ENCODE data around the gene CHD6. TPM values are rescaled to one million over a fixed set of nuclear protein-coding genes. Genes with fewer than 3 reads are reported as not detected.

CHD6 gene
- total RNA-seq, 6 donors from 2014 or later: 25.4 to 62.9 (median 35.3) TPM

DNA sequence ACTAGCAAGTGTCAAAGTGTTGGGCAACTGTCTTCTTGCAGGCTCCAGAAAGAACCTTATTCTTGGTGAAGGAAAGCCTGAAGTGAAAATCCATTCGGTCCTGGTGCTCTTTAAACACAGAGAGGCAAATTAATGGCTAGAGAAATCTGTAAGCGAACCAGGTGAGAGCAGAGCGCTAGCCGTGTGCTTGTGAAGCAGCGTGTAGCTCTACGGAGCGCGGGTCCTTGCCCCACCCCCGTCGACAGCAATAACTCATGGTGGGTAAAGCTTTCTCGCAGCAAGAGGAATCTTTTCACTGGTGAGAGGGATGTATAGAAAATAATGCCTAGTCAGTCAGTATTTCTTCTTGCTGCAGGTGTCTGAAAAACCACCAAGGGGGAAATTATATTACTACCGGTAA, 214.6 kb downstream of the CHD6 start:
- DNase-seq: no peak
- Histone ChIP-seq H3K27ac (no peak overlapping the region), H3K4me3 (no peak overlapping the region), H3K9me3 (no peaks in the 10 kb centered on the region), H3K4me1 (peaks cover 0 to 8% (median 3%) of the 10 kb centered on the region in 4 donors), H3K27me3 (no peaks in the 10 kb centered on the region), H3K36me3 (peaks cover 4 to 67% (median 40%) of the 10 kb centered on the region in 4 donors)
- WGBS, 2 donors: 89 to 91% methylated on average over 12 of the region's 12 CpGs
- no peak for TF ChIP-seq EP300 (IDR thresholded peaks at IDR 0.05)
- TF ChIP-seq POLR2AphosphoS5 (IDR thresholded peaks at IDR 0.05): no peak
- no peak for TF ChIP-seq POLR2A (IDR thresholded peaks at IDR 0.05)
- TF ChIP-seq, protein P1, sequence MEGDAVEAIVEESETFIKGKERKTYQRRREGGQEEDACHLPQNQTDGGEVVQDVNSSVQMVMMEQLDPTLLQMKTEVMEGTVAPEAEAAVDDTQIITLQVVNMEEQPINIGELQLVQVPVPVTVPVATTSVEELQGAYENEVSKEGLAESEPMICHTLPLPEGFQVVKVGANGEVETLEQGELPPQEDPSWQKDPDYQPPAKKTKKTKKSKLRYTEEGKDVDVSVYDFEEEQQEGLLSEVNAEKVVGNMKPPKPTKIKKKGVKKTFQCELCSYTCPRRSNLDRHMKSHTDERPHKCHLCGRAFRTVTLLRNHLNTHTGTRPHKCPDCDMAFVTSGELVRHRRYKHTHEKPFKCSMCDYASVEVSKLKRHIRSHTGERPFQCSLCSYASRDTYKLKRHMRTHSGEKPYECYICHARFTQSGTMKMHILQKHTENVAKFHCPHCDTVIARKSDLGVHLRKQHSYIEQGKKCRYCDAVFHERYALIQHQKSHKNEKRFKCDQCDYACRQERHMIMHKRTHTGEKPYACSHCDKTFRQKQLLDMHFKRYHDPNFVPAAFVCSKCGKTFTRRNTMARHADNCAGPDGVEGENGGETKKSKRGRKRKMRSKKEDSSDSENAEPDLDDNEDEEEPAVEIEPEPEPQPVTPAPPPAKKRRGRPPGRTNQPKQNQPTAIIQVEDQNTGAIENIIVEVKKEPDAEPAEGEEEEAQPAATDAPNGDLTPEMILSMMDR (IDR thresholded peaks at IDR 0.05): no peak
- no peak for ATAC-seq (ENCODE audit: low FRiP score in 2 of 2)

DNA sequence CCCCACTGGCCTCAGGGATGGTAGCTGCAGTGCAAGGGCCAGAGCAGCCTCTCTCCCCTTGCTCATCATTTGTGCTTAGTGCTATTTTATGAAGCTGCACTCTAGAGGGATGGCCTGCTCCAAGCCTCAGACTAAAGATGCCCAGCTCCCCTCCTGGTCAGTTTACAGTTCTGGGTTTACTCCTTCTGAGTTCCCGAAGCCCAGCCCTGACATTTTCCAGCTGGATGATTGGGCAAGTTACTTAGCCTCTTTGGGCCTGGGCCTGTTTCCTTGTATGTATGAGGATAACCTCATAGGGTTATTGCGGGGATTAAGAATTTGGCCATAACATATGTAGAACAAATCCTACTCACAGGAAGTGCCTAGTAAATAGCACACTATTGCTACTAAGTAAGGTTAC, 219.8 kb downstream of the CHD6 start:
- 85% methylated on average over 2 of the region's 2 CpGs for WGBS, 2 donors
- H3K9me3 ChIP-seq: no peaks in the 10 kb centered on the region
- ATAC-seq (ENCODE audit: low FRiP score in 2 of 2): no peak
- DNase-seq: no peak
- TF ChIP-seq POLR2A (IDR thresholded peaks at IDR 0.05): no peak
- no peak for TF ChIP-seq POLR2AphosphoS5 (IDR thresholded peaks at IDR 0.05)
- no peak for TF ChIP-seq EP300 (IDR thresholded peaks at IDR 0.05)
- TF ChIP-seq, protein P1 (IDR thresholded peaks at IDR 0.05): no peak
- H3K27me3 ChIP-seq: no peaks in the 10 kb centered on the region
- H3K36me3 ChIP-seq: peaks cover 0 to 15% (median under 1%) of the 10 kb centered on the region in 4 donors
- no peak overlapping the region for H3K4me3 ChIP-seq
- peaks cover 0 to 2% (median 0%) of the 10 kb centered on the region in 4 donors for H3K4me1 ChIP-seq
- no peak overlapping the region for H3K27ac ChIP-seq

DNA sequence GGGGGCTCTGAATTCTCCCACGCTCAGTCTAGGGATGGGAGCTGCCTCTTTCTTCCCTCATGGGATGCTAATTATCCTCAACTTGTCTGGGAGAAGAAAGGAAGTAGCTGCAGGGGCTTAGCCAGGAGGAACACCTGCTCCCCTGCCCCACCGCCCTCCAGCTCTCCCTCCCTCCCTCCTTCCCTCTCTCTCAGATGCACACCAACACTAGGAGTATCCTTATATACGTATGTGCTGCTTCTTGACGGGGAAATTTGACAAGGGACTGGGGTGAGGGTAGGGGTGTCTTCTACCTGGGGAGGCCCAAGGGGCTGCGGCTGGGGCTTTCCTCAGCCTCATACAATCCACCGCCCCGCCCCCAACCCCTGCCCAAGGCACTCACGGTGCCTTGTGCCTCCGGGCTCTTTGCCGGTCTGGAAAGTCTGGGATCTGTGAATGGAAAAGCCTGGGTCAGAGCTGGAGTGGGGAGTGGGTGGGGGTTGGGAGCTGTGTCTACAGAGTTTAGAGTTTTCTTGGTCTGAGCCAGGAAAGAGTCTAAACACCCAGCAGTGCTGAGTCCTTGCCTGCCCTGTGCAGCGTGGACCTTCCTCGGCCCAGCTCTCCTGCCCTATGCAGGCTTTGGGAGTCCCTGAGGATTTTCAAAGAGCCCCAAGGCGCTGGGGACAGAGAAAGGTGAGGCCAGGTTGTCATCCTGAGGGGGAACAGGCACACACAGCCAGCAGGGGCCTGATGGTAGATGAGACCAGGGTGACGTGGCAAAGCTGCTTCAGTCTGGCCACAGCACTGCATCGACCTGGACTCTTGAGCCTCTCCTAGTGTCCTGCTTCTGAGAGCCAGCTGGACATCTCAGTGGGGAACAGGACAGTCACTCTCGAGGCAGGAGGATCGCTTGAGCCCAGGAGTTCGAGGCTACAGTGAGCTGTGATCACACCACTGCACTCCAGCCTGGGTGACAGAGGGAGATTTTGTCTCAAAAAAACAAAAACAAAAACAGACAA, 222.2 kb downstream of the CHD6 start:
- 64 to 79% methylated on average over 13 to 18 of the region's 18 CpGs for WGBS, 2 donors
- TF ChIP-seq POLR2AphosphoS5 (IDR thresholded peaks at IDR 0.05) (no peak), EP300 (IDR thresholded peaks at IDR 0.05) (no peak), POLR2A (IDR thresholded peaks at IDR 0.05) (no peak)
- no peaks in the 10 kb centered on the region for H3K27me3 ChIP-seq
- H3K4me3 ChIP-seq: no peak overlapping the region
- no peaks in the 10 kb centered on the region for H3K36me3 ChIP-seq
- peaks cover 0 to 10% (median 0%) of the 10 kb centered on the region in 4 donors for H3K4me1 ChIP-seq
- no peak overlapping the region for H3K27ac ChIP-seq
- DNase-seq (no peak), ATAC-seq (ENCODE audit: low FRiP score in 2 of 2) (peak in 1 of 2 donors; percentile 16)
- H3K9me3 ChIP-seq: no peaks in the 10 kb centered on the region

DNA sequence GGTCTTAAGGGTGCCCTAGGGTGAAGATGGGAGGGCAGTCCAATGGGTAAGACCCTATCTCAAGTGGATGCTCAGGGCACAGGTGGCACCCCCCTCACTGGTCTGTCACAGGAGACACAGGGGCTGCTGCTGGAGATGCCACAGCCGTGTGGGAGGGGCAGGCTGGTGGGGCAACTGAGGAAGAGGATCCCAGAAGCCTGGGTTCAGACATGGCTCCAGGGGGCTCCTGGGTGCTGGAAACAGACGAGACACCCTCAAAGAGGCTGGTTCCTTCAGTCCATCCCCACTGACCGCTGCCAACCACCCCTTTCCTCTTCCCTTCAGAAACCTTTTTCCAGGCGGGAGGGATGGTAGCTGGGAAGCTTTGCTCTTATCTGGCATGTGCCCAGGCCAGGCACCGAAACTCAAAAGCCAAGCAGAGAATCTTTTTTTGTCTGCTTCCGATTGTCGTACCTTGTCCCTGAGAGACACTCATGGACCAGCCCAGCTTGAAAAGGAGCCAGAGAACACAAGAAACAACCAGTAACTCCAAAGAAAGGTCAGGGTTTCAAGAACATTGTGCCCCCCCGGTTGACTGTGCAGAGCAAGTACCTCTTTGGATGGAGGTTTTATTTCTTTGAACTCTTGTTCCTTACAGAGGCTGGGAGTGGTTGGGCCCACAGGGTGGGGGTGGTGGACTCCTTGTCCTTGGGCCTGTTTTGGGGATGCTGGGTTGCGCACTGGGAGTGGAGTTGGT, 223.1 kb downstream of the CHD6 start:
- Histone ChIP-seq H3K36me3 (no peaks in the 10 kb centered on the region), H3K4me3 (no peak overlapping the region), H3K27me3 (no peaks in the 10 kb centered on the region), H3K4me1 (peaks cover 0 to 10% (median 0%) of the 10 kb centered on the region in 4 donors), H3K27ac (no peak overlapping the region), H3K9me3 (no peaks in the 10 kb centered on the region)
- DNase-seq: no peak
- 79 to 80% methylated on average over 7 to 9 of the region's 9 CpGs for WGBS, 2 donors
- peak in 1 of 2 donors; percentile 23 for ATAC-seq (ENCODE audit: low FRiP score in 2 of 2)
- TF ChIP-seq EP300 (IDR thresholded peaks at IDR 0.05) (no peak), POLR2A (IDR thresholded peaks at IDR 0.05) (no peak), POLR2AphosphoS5 (IDR thresholded peaks at IDR 0.05) (no peak)
- TF ChIP-seq, protein P1 (IDR thresholded peaks at IDR 0.05): no peak

DNA sequence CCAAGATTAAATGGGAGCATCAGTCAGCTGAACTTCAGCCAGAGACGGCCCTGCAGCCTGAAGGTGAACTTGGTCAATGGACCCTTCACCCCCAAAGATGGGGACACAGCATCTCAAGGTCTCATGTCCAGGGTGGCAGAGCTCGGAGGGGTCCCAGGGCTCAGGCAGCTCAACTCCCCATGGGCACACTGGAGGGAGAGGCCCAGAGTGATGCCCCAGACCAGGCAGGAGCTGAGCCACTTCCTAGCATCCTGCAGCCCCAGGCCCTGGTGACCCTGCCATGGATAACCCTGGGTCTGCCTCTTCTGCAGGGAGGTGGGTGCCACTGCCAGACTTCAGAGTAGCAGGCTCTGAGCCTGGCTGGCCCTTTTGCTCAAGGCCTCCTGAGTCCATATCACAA, 224.1 kb downstream of the CHD6 start:
- no peaks in the 10 kb centered on the region for H3K36me3 ChIP-seq
- ATAC-seq (ENCODE audit: low FRiP score in 2 of 2) (peak in 1 of 2 donors; percentile 16), DNase-seq (no peak)
- no peaks in the 10 kb centered on the region for H3K9me3 ChIP-seq
- no peak overlapping the region for H3K4me3 ChIP-seq
- H3K27me3 ChIP-seq: no peaks in the 10 kb centered on the region
- no peak overlapping the region for H3K27ac ChIP-seq
- peaks cover 0 to 10% (median 0%) of the 10 kb centered on the region in 4 donors for H3K4me1 ChIP-seq
- no peak for TF ChIP-seq EP300 (IDR thresholded peaks at IDR 0.05)
- TF ChIP-seq POLR2AphosphoS5 (IDR thresholded peaks at IDR 0.05): no peak
- TF ChIP-seq, protein P1 (IDR thresholded peaks at IDR 0.05): no peak
- TF ChIP-seq POLR2A (IDR thresholded peaks at IDR 0.05): no peak
- 94 to 97% methylated on average over 2 of the region's 2 CpGs for WGBS, 2 donors

Measured in upper lobe of left lung (tissue), 6 donors.